UCSD-AML1 (cell line): ENCODE measurements around the gene OR8B3.
"Not testable (repeated sequence)": the region's sequence is repeated elsewhere in the genome, so short reads cannot be mapped to it uniquely, and the experiment has no call there.

ENCODE experiments used
- DNase-seq: peaks from one replicate; lab custom pipeline; 2025; ENCODE audit not compliant: unreplicated experiment; lab: John Stamatoyannopoulos, UW

OR8B3 gene

DNA sequence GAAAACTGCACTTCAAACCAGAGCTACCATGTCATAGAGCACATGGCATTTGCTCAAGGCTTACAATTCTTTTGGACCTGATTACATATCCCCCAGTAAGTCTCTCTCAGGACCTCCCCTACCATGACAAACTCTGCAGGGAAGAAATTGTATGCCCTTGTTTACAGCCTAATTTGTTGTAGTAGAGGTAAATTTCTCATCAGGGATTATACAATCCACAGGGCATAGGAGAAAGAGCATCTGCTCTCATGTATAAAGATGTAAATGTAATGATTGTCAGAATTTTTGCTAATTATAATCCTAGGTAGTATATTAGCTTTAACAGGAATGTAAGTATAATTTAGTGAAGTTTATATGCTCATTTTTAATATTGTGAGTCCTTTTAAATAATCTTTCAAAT is at the start of gene OR8B3:
Gene OR8B3 (minus strand): TSS at position 101 of the 400 bp plus-strand sequence. CDS start 1,673 bp downstream, outside the sequence.
- DNase-seq, result no peak

GRCh38 chr11:124446916-124447315 is 48.1 kb upstream of the OR8B3 start:
- no peak for DNase-seq

DNA sequence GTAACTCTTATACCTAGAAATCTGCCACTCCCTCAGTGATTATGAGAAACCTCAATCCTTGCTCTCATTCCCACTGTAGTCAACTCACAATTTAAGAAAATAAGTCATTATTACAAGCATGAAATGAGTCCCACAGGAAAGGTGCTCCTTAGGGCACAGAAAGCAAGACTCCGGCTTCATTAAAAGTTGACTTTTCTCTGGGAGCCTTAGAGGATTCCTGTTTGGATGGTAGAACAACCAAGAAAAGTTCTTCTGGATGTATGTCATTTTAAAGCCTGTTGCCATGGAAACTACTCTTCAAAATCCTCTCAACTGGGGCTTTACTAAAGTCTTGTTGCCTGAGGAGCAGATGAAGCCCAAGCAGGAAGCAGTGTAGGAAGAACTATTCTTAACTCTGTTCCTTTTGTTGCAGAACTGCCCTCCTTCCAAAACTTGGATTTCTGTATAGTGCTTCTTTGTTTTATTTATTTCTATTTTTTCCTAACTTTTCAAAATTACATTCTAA is 46.9 kb upstream of the OR8B3 start, which contains the start of gene OR8B8:
Gene OR8B8 (minus strand): TSS at position 51 of the 505 bp plus-strand sequence. CDS start 4,611 bp downstream, outside the sequence.
- DNase-seq, result no peak

DNA sequence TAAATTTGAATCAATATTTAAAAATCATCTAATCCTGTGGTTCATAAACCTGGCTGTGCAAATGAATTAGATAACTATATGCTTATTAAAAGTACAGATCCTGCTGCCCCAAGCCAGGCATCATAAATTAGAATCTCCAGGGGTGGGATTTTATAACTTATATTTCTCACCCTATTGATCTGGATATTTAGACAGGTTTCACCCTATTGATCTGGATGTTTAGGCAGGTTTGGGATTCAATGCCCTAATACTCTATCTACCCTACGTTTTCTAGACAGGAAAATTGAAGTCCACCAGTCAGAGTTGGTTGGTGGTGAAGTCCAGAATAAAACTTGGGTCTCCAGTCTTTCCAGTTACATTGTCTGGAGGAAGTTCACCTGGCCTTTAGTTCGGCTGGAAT is 44.0 kb upstream of the OR8B3 start:
- DNase-seq, result no peak

- no peak for DNase-seq
Measured at GRCh38 chr11:124442442-124442841, 43.6 kb upstream of the OR8B3 start.

DNA sequence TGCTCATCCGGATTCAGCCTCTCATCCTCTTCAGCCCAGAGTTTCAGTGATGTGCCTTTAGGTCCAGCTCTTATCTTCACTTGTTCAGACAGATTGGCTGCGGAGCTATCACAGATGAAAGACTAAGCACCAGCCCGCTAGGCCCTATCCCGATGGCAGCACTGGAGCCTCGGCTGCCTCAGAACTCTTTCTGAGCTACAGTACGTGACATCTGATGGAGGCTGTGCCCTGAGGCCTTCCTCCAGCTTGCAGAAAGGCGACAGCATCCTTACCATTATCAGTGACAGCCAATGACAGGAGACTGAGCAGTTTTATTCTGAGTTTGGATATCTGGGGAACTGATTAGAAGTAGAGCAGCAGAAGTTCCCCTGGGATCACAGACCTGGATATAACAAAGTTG is 42.7 kb upstream of the OR8B3 start:
- no peak for DNase-seq

DNA sequence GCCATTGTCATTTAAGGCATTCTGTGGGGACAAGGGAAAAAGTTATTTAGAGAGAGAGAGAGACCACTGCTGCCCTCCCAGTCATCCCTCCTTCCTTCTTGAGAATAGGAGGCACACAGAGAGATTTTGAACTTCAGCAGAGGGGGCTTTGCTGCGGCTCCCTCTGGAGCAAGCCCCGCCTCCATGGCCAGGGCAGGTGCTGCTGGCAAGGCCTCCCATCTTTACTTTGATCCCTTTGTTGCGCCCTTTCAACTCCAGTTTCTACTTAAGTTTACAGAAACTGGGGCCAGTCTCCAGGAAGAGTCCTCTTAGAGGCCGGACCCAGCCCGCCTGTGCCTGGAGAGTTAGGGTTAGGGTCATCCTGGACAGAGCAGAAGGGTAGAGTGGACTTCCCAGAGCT is 42.3 kb upstream of the OR8B3 start:
- DNase-seq, result no peak

GRCh38 chr11:124440608-124441007 is 41.8 kb upstream of the OR8B3 start:
- no peak for DNase-seq

GRCh38 chr11:124434699-124435098 is 35.9 kb upstream of the OR8B3 start:
- no peak for DNase-seq

DNA sequence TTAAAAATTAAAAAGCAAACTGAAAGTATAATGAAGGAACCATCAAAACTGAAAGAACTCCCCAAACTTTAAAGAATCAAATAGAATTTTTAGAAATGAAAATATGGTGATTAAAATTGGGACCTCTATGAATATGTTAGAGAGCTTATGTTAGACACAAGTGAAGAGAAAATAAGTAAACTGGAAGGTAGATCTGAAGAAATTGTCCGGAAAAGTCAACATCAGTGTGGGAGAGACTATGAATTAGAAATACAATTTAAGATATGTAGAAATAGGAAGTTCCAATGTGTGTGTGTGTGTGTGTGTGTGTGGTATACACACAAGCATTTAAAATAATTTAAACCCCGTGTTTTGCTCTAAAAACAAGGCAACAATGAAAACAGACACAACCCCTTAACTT is 30.8 kb upstream of the OR8B3 start:
- DNase-seq, result no peak

DNA sequence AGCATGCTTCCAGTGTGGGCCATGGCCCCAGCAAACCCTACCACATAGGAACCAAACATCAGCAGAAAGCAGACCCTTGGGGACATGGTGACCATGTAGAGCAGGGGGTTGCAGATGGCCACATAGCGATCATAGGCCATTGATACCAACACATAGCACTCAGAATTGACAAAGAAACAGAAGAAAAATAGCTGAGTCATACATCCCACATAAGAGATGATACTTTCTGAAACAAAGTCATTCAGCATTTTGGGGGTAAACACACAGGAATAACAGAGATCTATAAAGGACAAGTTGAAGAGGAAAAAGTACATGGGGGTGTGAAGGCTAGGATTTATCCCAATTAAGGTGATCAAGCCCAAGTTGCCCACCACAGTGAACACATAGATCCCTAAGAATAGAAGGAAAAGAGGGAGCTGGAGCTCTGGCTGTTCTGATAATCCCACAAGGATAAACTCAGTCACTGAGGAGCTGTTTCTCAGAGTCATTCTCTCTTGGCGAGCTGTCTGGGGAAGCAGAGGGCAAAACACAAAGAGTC is 25.6 kb upstream of the OR8B3 start, which contains the start of gene OR8B4:
Gene OR8B4 (minus strand): TSS at position 488 of the 538 bp plus-strand sequence. CDS start 0 bp downstream, at position 488.
- no peak for DNase-seq

DNA sequence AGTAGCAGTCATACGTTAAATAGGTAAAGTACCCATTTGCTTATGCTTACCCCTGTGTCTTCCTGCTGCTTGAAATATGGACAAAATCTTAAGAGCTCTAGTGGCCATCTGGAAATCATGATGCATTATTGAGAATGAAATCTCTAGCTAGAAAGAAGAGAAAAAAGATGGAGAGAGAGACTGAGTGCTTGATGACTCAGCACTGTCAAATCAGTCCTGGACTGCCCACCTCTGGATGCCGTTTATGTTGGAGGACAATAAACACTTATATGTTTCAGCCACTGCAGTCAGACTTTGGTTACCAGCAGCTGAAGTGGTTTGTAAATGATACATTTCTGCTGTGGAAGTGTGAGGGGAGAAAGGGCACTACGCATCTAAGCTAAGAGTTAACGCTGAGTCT is 22.2 kb upstream of the OR8B3 start:
- DNase-seq, result no peak

DNA sequence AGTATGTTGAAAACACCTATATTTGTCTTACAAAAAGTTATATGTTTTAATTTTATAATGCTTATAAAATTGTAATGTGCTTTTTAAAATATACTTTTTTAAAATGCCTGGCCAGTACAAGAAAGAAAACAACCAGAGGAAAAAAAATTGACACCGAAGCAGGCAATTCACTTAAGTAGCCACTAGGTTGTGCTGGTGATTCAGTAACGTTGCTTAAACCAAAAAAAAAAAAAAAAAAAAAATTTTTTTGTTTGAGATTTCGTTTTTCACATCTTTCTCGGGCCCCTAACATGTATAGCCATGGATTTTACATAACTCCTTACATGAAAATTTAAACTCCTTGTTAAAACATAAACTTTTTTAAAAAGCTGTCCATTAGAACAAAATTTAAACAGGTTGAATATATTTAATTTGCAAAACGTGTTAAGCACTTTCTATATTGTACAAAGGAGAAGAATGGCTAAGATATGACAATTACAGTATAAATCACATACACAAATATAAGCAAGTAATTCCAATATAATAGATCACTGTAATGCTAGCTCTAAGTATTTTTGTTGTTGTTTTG is 16.6 kb upstream of the OR8B3 start:
- DNase-seq, result no peak

DNA sequence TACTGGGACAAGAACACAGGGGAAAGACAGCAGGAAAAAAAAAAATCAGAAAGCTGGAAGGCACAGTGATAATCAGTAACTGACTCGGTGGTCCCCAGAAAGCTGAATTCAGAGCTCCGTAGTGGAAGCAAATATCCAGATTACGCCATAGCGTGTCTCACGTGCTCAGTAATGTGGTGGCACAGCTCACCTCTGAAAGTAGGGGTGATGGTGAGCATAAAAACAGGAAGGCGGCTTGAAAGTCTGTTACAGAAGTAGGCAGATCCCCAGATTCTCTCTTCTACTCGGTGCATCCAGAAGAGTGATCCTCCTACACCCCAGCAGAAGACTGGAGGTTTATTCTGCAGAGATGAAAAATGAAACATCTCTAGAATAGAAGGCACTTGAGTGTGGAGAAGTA is 11.1 kb upstream of the OR8B3 start:
- DNase-seq, result no peak

DNA sequence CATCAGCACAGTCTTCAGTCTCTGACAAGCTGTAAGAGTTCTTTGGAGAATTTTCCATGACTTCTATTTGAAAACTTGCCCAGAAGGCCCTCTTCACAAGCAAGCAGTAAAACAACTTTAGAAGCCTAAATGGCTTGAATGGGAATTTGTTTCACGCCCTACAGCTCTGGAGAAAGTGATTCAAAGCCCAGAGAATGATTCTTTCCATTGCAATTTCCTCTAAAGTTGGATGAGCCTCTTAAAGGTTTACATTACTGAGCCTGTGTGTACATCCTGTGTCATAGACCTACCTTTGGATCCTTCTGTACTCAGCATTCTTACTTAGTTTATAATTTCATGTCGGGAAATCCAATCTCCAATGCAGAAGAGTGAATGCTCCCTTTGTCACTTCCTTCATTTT is 6.8 kb upstream of the OR8B3 start:
- no peak for DNase-seq

DNA sequence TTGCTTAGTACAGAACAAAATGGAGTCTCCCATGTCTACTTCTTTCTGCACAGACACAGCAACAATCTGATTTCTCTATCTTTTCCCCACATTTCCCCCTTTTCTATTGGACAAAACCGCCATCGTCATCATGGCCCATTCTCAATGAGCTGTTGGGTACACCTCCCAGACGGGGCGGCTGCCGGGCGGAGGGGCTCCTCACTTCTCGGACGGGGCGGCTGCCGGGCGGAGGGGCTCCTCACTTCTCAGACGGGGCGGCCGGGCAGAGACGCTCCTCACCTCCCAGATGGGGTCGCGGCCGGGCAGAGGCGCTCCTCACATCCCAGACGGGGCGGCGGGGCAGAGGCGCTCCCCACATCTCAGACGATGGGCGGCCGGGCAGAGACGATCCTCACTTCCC is 4.4 kb upstream of the OR8B3 start:
- not testable (repeated sequence) for DNase-seq

- peak; percentile 17 for DNase-seq
Measured at GRCh38 chr11:124402326-124402922, 3.6 kb upstream of the OR8B3 start.

DNA sequence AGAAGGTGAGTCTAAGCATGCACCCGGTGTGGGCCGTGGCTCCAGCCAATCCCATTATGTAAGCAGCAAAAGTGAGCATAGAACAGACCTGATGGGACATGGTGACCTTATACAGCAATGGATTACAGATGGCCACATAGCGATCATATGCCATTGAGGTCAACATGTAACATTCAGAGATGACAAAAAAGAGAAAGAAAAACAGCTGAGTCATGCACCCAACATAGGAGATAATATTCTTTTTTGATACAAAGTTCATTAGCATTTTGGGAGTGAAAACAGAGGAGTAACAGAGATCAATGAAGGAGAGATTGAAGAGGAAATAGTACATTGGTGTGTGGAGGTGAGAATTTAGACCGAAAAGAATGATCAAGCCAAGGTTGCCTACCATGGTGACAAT is 2.0 kb downstream of the OR8B3 start:
- DNase-seq, result not testable (repeated sequence)

DNA sequence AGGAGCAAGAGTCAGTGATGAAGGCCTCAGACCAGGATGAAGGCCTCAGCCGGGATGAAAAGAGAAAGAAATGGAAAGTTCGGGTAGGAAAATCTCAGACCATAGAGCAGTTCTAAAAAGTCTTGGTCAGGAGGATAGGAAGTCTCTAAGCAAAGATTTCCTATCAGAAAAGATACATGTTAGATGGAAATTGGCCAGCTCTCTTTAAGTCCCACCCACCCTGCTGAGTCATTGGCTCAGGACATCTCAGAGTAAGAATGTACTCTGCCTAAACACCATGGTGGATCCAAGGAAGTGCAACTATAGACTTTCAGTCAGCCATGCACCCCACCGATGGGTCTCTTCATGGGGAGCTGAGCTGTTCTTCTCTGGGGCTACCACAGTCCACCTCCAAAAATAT is 4.4 kb downstream of the OR8B3 start:
- DNase-seq, result no peak

- DNase-seq, result no peak
Measured at GRCh38 chr11:124384399-124384798, 14.4 kb downstream of the OR8B3 start, which contains the start of gene OR8B2. Gene OR8B2, minus strand, starts transcription at chr11:124384499. Its CDS starts 1,156 bp downstream, at chr11:124383343.

- not testable (repeated sequence) for DNase-seq
Measured at GRCh38 chr11:124382857-124383256, 16.0 kb downstream of the OR8B3 start.

DNA sequence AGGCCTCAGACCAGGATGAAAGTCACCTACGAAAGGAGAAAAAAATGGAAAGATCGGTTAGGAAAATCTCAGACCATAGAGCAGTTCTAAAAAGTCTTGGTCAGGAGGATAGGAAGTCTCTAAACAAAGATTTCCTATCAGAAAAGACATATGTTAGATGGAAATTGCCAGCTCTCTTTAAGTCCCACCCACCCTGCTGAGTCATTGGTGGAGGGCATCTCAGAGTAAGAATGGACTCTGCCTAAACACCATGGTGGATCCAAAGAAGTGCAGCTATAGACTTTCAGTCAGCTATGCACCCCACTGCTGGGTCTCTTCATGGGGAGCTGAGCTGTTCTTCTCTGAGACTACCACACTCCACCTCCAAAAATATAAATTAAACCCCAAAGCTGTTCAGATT is 18.2 kb downstream of the OR8B3 start:
- no peak for DNase-seq
